ENCODE results near the gene LILRB1.

- TF ChIP-seq POLR2A (IDR thresholded peaks at IDR 0.05; ENCODE audit: low read depth, low read length) (no peak), CTCF (IDR thresholded peaks at IDR 0.05; ENCODE audit: extremely low read depth in 1 of 2, insufficient read depth in 1 of 2, low read depth in 1 of 2, low read length in 2 of 2) (no peak), GATA2 (IDR thresholded peaks at IDR 0.05; ENCODE audit: insufficient read depth, insufficient read length, low read depth, low read length) (no peak), MAX (IDR thresholded peaks at IDR 0.05; ENCODE audit: insufficient read depth, insufficient read length) (no peak), EZH2 (IDR thresholded peaks at IDR 0.05; ENCODE audit: borderline replicate concordance, low read depth, low read length, severe bottlenecking) (no peak), POLR2AphosphoS5 (IDR thresholded peaks at IDR 0.05; ENCODE audit: insufficient read depth, low read depth, low read length) (no peak)
Observed at GRCh38 chr19:54587026-54587425, 43.3 kb upstream of the LILRB1 start.
